ENCODE results near the gene PPP3CA.

GRCh38 chr4:101356928-101357327 is 9.6 kb upstream of the PPP3CA start:
- no peak for TF ChIP-seq POLR2A (IDR thresholded peaks at IDR 0.05)
- no peak for TF ChIP-seq CTCF (IDR thresholded peaks at IDR 0.05)

Data from lower leg skin (tissue), 3 donors.